ENCODE measurements around the gene FZD10.

- TF ChIP-seq, protein P1, sequence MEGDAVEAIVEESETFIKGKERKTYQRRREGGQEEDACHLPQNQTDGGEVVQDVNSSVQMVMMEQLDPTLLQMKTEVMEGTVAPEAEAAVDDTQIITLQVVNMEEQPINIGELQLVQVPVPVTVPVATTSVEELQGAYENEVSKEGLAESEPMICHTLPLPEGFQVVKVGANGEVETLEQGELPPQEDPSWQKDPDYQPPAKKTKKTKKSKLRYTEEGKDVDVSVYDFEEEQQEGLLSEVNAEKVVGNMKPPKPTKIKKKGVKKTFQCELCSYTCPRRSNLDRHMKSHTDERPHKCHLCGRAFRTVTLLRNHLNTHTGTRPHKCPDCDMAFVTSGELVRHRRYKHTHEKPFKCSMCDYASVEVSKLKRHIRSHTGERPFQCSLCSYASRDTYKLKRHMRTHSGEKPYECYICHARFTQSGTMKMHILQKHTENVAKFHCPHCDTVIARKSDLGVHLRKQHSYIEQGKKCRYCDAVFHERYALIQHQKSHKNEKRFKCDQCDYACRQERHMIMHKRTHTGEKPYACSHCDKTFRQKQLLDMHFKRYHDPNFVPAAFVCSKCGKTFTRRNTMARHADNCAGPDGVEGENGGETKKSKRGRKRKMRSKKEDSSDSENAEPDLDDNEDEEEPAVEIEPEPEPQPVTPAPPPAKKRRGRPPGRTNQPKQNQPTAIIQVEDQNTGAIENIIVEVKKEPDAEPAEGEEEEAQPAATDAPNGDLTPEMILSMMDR (IDR thresholded peaks at IDR 0.05): no peak
- no peak for TF ChIP-seq POLR2A (IDR thresholded peaks at IDR 0.05)
Observed at GRCh38 chr12:130214686-130215395, 52.6 kb downstream of the FZD10 start.

All from testis (tissue), 2 donors.